Erythroblast (primary cell): Measurements from ENCODE around the gene NLRP3.

Experiments used
- GATA1 ChIP-seq: IDR thresholded peaks from 2 replicates; pipeline ENCODE4 v1.6.1; 2011; ENCODE audit warnings: low read depth, mild to moderate bottlenecking, control low read depth, low read length, moderate library complexity
- POLR2A ChIP-seq: IDR thresholded peaks from 2 replicates; pipeline ENCODE4 v1.6.1; 2011; ENCODE audit warnings: mild to moderate bottlenecking, low read length

DNA sequence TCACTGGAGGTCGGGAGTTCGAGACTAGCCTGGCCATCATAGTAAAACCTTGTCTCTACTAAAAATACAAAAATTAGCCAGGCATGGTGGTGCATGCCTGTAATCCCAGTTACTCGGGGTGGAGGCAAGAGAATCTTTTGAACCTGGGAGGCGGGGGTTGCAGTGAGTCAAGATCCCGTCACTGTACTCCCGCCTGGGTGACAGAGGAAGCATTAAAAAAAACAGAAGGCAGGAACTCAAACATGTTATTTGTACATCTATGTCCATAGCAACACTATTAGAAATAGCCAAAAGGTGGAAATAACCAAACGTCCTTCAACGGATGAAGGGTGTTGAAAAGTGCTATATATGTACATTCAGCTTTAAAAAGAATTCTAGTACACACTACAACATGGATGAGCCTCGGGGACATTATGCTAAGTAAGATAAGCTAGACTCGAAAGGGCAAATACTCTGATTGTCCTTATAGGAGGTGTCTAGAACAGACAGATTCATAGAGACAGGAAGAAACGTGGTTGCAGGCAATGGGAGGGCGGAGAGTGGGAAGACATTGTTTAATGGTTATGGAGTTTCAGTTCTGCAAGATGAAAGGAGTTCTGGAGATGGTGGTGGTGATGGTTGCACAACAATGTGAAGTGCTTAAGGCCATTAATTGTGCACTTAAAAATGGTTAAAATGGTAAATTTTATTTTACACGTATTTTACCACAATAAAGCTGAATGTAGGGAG, 19.2 kb downstream of the NLRP3 start:
- no peak for TF ChIP-seq POLR2A
- no peak for TF ChIP-seq GATA1
